ENCODE data around the gene NAA40. TPM values are rescaled to one million over a fixed set of nuclear protein-coding genes. Genes with fewer than 3 reads are reported as not detected.

The NAA40 gene
- total and polyA plus RNA-seq, 2 of the 4 experiments (the other 2 are of a cell fraction) = 15.2 to 24.7 TPM

DNA sequence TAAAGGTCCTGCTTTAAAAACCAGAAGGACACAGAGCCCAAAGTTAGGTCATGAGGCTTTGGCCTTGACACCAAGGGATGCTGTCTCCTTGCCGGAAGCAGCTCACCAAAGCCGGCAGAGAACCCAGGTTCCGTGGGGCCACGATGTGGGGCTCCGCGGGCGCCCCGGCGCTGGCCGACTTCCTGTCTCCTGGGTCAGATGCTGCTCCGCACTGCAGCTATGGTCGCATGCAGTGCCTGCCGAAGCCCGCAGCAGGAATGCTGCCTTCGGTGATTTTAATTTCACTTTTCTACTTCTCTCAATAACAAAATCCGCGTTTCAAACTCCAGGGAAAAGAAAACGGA lies 47.0 kb downstream of the NAA40 start:
- Histone ChIP-seq H3K4me2 (ENCODE audit: low read depth, low read length) (peak overlapping the region; percentile 85), H3K9ac (ENCODE audit: low read depth, low read length) (peak overlapping the region; percentile 69), H2BK20ac (ENCODE audit: low read depth, low read length) (no peak overlapping the region), H2BK15ac (ENCODE audit: low read depth, low read length) (no peak overlapping the region), H3K9me3 (ENCODE audit: control insufficient read depth, insufficient read depth, low read length) (no peaks in the 10 kb centered on the region), H3K18ac (ENCODE audit: low read depth, low read length) (no peak overlapping the region), H3K27me3 (ENCODE audit: control insufficient read depth, insufficient read depth, low read length) (no peaks in the 10 kb centered on the region), H2BK5ac (ENCODE audit: low read depth, low read length, poor library complexity, severe bottlenecking) (peak overlapping the region; percentile 23), H2AK5ac (ENCODE audit: low read depth, low read length) (peak overlapping the region; percentile 80), H4K8ac (ENCODE audit: low read depth in 2 of 2, low read length in 2 of 2) (peak overlapping the region; percentile 88 to 89), H2AFZ (replicated peaks; ENCODE audit: low read length, poor library complexity) (peak overlapping the region; percentile 96), H4K20me1 (ENCODE audit: insufficient read depth, low read length) (peaks cover 15% of the 10 kb centered on the region), H3K56ac (ENCODE audit: extremely low read depth, insufficient read depth, low read length) (0 out of 2 replicates have a peak overlapping the region, but pooled peaks have one; percentile 39), H3K36me3 (ENCODE audit: control insufficient read depth, insufficient read depth, low read length) (peaks cover 17% of the 10 kb centered on the region), H3K14ac (replicated peaks; ENCODE audit: low read depth, low read length) (peak overlapping the region; percentile 65; the same call in 1 of the 2 replicates), H3K4me1 (ENCODE audit: control insufficient read depth, insufficient read depth, low read length) (peaks cover 8% of the 10 kb centered on the region), H3K4me3 (ENCODE audit: insufficient read depth, low read depth, low read length) (peak overlapping the region; percentile 68), H2BK120ac (ENCODE audit: low read depth, low read length) (no peak overlapping the region; the same call in 1 of the 2 replicates), H3K4ac (ENCODE audit: low read depth, low read length) (peak overlapping the region; percentile 69), H2AK9ac (replicated peaks; ENCODE audit: low read depth, low read length, poor library complexity) (peak overlapping the region; percentile 99), H3K23ac (ENCODE audit: low read depth, low read length) (peak overlapping the region; percentile 66), H4K91ac (ENCODE audit: insufficient read depth, low read depth, low read length) (peak overlapping the region; percentile 62; the same call in 1 of the 2 replicates), H3K9me1 (ENCODE audit: insufficient read depth, low read length) (peaks cover 14% of the 10 kb centered on the region), H3K27ac (ENCODE audit: insufficient read depth, low read length) (peak overlapping the region; percentile 32), H3K79me1 (ENCODE audit: low read depth in 1 of 2, low read length in 2 of 2) (peaks cover 31 to 60% of the 10 kb centered on the region in 2 experiments), H4K5ac (ENCODE audit: low read depth, low read length) (peak overlapping the region; percentile 70)
- ATAC-seq (ENCODE audit: low read depth) (peak; percentile 50), DNase-seq (no peak)
- intact Hi-C loops (cut with micrococcal nuclease) = no loop called here
- ChIA-PET POLR2A (ENCODE audit: unreplicated experiment) (no interaction called here), CTCF (no interaction called here)
- peak; percentile 43 for TF ChIP-seq RCOR1 (IDR thresholded peaks at IDR 0.05; ENCODE audit: insufficient replicate concordance, low read length)
- no peak for TF ChIP-seq RFX5 (IDR thresholded peaks at IDR 0.05; ENCODE audit: low read depth, low read length)
- no TSS peak for BruUV-seq (replicated peaks)
- no CpG with 5 or more reads among the region's 18 CpGs for WGBS, 2 experiments (ENCODE audit: extremely low coverage in 2 of 2, insufficient read length in 1 of 2)
- dilution Hi-C loops (cut with HindIII; ENCODE audit: low sequenced_read_pairs, unreplicated experiment) = no loop called here
- in situ Hi-C loops (cut with MboI; ENCODE audit: low sequenced_read_pairs) = no loop called here
